ENCODE data around the gene PHF23.
A peak's percentile ranks its signal among the peaks of the same experiment; 100 is the strongest.

Gene PHF23

GRCh38 chr17:7256766-7257456 is 17.7 kb upstream of the PHF23 start:
- no peak for DNase-seq (ENCODE audit: extremely low read depth, low read depth)
- TF ChIP-seq CTCF (IDR thresholded peaks at IDR 0.05; ENCODE audit: low read depth, low read length), result no peak

- no peak for TF ChIP-seq CTCF (IDR thresholded peaks at IDR 0.05; ENCODE audit: low read depth, low read length)
- no peak for DNase-seq (ENCODE audit: extremely low read depth, low read depth)
These were observed 15.3 kb upstream of the PHF23 start for GRCh38 chr17:7254511-7254910.

GRCh38 chr17:7253082-7253481 is 13.8 kb upstream of the PHF23 start:
- TF ChIP-seq CTCF (IDR thresholded peaks at IDR 0.05; ENCODE audit: low read depth, low read length), result no peak
- DNase-seq (ENCODE audit: extremely low read depth, low read depth), result no peak

GRCh38 chr17:7252176-7253043 is 13.2 kb upstream of the PHF23 start, which contains the start of gene ELP5:
Gene ELP5, plus strand, starts transcription at chr17:7252215. Its CDS starts 336 bp downstream, at chr17:7252551.
- DNase-seq (ENCODE audit: extremely low read depth, low read depth), result peak; percentile 84
- peak; percentile 19 for TF ChIP-seq CTCF (IDR thresholded peaks at IDR 0.05; ENCODE audit: low read depth, low read length)

GRCh38 chr17:7251661-7252175 is 12.5 kb upstream of the PHF23 start, which contains the start of gene CTDNEP1:
Gene CTDNEP1, minus strand, starts transcription at chr17:7251734. Its CDS starts 438 bp downstream, at chr17:7251296.
- TF ChIP-seq CTCF (IDR thresholded peaks at IDR 0.05; ENCODE audit: low read depth, low read length), result no peak
- DNase-seq (ENCODE audit: extremely low read depth, low read depth), result peak; percentile 99

GRCh38 chr17:7250695-7251627 is 11.7 kb upstream of the PHF23 start:
- no peak for TF ChIP-seq CTCF (IDR thresholded peaks at IDR 0.05; ENCODE audit: low read depth, low read length)
- DNase-seq (ENCODE audit: extremely low read depth, low read depth), result no peak
